Stimulated activated naive B cell treated with anti-CD40 and anti-IgM and Interleukin-4, amounts not matched to agents 10 μg/mL and 1 μg/mL and 100 μg/mL, for 72 hours (primary cell): ENCODE data around the gene WRAP73.

ENCODE experiments used
- ATAC-seq, 2 donors: fragments of 150-1000 bp; cut with Tn5 transposase; replicated peaks; 2 replicates each; pipeline ENCODE4 v1.10.0; 2021; ENCODE audit warnings: moderate library complexity in 1 of 2
- DNase-seq: peaks from one replicate; pipeline ENCODE4 v3.0.0; 2021
- H3K27ac Mint-ChIP-seq: one replicate; pipeline ENCODE4 v1.8.0; 2022; ENCODE audit warnings: mild to moderate bottlenecking, mixed read lengths
- H3K27me3 Mint-ChIP-seq, 2 donors: one replicate each; pipeline ENCODE4 v1.8.0; 2022; ENCODE audit warnings: mixed read lengths in 2 of 2
- H3K36me3 Mint-ChIP-seq, 2 donors: one replicate each; pipeline ENCODE4 v1.8.0; 2022; ENCODE audit warnings: mixed read lengths in 2 of 2, mild to moderate bottlenecking in 1 of 2
- H3K4me1 Mint-ChIP-seq, 2 donors: one replicate each; pipeline ENCODE4 v1.8.0; 2022; ENCODE audit warnings: mixed read lengths in 2 of 2, mild to moderate bottlenecking in 1 of 2
- H3K4me3 Mint-ChIP-seq, 2 donors: one replicate each; pipeline ENCODE4 v1.8.0; 2022; ENCODE audit warnings: mild to moderate bottlenecking in 2 of 2, mixed read lengths in 2 of 2, moderate library complexity in 1 of 2
- H3K9me3 Mint-ChIP-seq, 2 donors: one replicate each; pipeline ENCODE4 v1.8.0; 2022; ENCODE audit warnings: mixed read lengths in 2 of 2, mild to moderate bottlenecking in 1 of 2

The WRAP73 gene

DNA sequence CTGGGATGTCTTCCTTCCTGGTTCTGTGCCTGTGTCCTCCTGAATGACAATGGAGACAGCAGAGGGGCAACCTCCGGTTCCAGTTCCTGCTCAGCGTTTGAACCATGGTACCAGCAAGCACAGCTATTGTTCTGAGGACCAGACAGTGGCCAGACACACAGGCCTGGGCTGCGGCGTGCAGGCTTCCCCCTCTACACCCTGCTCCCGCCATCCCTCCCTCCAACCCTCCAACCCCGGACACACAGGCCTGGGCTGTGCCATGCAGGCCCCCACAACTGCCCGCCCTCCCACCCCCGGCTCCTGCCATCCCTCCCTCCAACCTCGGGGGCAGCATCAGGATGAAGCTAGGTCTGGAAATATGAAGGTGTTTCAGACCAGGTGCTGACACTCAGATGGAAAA is 33.0 kb downstream of the WRAP73 start:
- DNase-seq = no peak
- no peaks in the 10 kb centered on the region for H3K36me3 Mint-ChIP-seq
- no peak for ATAC-seq
- H3K27me3 Mint-ChIP-seq = peaks cover 9 to 24% of the 10 kb centered on the region in 2 donors
- H3K4me1 Mint-ChIP-seq = peaks cover 16 to 20% of the 10 kb centered on the region in 2 donors
- H3K4me3 Mint-ChIP-seq = no peak overlapping the region
- H3K9me3 Mint-ChIP-seq = no peaks in the 10 kb centered on the region
- H3K27ac Mint-ChIP-seq = no peak overlapping the region

DNA sequence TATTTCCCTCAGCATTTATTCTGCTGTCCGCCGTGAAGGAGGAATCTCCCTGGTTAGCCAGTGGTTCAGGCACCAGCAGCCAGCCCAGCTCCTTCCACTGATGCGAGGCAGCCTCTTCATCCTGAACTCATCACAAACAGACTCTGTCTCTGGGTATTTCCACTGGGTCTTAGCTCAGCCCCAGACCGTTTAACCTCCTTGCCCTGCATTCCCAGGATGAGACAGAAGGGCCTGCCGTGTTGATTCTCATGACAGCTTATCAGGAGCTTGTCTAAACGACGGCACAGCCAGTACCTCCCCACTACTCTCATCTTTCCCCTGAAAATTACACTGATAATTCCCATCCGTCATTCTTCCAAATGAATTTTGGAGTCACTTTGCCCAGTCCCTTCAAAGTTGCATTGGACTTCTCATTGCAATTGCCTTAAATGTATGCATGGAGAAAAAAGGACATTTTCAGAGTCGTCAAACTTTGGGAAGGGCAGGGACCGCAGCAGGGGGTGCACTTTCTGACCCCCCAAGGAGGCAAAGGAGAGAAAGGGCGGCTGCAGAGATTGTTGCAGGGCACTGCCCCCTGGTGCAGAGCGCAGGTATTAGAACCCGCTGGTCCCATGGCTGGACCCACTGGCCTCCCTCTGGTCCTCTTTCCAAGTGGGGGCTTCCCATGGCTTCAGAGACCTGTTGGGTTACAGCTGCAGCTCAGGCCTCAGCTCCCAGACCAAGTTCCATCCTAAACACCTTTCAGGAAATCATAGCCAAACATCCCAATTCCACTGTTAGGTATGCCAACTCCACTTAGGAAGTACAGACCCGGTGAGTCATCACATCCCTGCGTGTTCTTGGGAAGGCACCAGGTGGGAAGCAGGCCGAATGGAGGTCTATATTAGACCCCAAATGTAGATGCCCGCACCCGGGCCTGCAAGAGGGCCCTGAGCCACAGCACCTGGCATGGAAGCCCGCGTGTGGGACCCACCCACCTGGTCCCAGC is 34.9 kb downstream of the WRAP73 start:
- Mint-ChIP-seq H3K36me3 (no peaks in the 10 kb centered on the region), H3K4me3 (no peak overlapping the region), H3K27ac (no peak overlapping the region), H3K4me1 (peaks cover 18 to 27% of the 10 kb centered on the region in 2 donors), H3K9me3 (no peaks in the 10 kb centered on the region), H3K27me3 (peaks cover 22 to 33% of the 10 kb centered on the region in 2 donors)
- ATAC-seq (no peak), DNase-seq (no peak)

DNA sequence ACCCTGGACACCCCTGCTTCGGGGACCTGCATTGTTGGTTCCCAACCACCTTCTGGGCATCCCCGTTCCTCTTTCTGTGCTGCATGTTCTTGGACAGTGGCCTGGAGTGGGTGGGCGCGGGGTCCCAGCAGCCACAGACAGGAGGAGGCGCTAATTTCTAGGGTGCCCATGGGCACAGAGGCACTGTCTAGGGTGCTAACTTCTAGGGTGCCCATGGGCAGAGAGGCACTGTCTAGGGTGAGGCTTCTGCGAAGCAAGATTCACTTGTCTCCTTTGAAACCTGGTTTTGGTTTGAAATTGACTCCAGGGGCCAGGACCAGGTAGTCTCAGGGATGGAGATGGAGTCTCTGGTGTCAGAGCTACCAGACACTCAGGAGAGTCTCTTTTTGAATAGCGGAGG is 37.8 kb downstream of the WRAP73 start:
- Mint-ChIP-seq H3K9me3 (no peaks in the 10 kb centered on the region), H3K27me3 (peaks cover 31 to 38% of the 10 kb centered on the region in 2 donors), H3K36me3 (no peaks in the 10 kb centered on the region), H3K27ac (no peak overlapping the region), H3K4me3 (peak overlapping the region; percentile 83), H3K4me1 (peaks cover 18% of the 10 kb centered on the region in 2 donors)
- ATAC-seq = no peak
- no peak for DNase-seq

DNA sequence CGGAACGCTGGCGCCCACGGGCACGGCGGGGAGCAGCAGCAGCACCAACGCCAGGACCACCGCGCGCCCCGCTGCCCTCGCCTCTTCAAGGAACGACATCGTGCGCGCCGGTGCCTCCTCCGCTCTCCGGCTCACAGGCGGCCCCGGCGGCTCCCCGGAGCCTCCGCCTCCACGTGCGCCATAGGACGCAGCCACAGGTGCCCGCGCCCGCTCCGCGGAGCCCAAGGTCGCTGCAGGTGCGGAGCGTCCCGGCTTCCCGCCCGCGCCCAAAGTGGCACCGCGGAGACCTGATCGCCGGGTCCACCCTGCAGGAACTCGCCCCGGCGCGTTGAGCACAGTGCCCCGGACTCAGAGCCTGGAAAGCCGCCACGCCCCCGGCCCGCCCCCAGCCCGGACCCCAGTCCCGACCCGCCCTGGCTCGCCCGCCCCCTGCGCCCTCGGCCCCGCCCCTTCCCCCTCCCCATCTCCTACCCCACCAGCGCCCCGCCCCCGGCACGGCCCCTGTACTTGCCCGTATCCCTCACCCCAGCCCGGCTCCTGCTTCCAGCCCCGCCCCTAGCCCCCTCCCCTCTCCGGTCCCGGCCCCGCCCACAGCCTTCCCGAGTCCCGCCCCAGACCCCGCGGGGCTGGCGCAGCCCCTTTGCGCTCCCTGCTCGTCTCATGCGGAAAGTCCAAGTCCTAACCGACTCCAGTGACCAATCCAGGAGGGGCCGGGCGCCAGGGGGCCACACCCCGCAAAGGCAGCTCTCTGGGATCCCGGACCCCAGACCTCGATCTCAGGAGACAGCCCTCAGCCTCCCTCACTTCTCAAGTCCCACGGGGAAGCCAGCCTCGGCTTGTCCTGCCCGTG is 38.5 kb downstream of the WRAP73 start, which contains the start of gene MEGF6:
Gene MEGF6, minus strand, starts transcription at position 339 of the 850 bp plus-strand sequence. Its CDS starts 240 bp downstream, at position 99.
- Mint-ChIP-seq H3K27me3 (peaks cover 31 to 38% of the 10 kb centered on the region in 2 donors), H3K4me3 (peak within 1 kb of the TSS; percentile 83), H3K4me1 (peaks cover 18% of the 10 kb centered on the region in 2 donors), H3K36me3 (no peaks in the 10 kb centered on the region), H3K9me3 (no peaks in the 10 kb centered on the region), H3K27ac (no peak within 1 kb of the TSS)
- DNase-seq = no peak
- ATAC-seq = peak; percentile 48 to 57

DNA sequence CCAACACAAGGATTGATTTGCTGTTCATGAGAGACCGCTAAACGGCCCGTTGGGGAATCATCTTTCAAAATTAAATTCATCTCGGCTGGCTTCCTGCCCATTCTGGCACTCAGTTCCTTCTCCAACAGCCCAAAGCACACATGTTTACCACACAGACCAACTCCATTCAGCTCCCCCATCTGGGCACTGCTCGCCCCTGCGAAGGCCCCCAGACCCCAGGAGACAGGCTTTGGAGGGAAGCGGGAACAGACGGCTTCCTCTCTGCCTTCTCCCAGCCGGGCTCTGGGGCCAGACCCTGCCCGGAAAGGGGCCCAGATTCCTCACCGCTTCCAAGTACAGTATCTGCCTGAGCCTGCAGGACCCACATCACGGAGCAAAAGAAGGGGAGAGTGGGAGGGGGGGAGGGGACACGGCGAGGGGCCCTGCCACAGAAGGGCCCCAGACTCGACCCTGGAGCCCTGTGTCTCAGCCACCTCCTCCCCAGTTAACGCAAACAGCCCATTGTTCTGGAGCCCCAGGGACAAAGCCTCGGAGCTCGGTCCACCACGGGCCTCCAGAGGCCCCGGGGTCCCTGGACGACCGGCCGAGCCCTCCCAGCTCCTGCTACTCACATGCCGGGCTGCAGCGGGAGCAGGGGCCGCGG is 39.3 kb downstream of the WRAP73 start:
- DNase-seq (no peak), ATAC-seq (no peak)
- Mint-ChIP-seq H3K27me3 (peaks cover 31 to 36% of the 10 kb centered on the region in 2 donors), H3K9me3 (no peaks in the 10 kb centered on the region), H3K4me1 (peaks cover 18% of the 10 kb centered on the region in 2 donors), H3K36me3 (no peaks in the 10 kb centered on the region), H3K27ac (no peak overlapping the region), H3K4me3 (peak overlapping the region; percentile 52 to 70)

DNA sequence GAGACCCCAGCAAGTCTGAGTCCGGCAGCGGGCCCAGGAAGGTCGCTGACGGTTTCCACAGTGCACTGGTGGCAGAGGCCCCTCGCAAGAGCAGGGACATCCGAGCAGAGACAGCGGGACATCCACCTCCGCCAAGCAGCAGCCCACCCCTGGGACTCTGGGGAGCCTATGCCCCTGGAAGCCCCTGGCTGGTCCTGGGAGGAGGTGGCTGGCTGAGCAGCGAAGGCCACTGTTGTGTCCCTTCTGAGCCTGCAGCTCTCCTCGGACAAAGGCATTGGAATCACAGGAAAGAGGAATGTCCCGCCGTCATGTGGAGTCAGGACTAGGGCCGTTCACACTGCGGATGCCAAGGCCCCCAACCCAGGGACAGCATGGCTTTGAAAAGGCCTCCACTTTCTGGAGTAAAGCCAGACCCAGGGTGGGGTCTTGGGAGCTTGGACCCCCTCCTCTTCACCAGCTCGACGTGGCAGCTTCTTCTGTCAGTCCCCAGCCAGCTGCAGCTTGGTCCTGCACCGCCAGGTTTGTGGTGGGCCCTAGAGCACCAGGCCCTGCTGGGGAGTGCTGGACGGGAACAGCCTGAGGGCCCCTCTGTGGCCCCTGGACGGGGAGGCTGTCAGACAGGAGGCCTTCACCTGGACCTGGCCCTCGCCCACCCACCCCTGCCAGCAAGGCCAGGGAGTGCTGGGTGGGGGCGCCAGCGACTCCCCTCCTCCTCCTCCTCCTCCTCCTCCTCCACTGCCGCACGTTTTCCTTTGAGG is 40.0 kb downstream of the WRAP73 start:
- H3K36me3 Mint-ChIP-seq = no peaks in the 10 kb centered on the region
- no peaks in the 10 kb centered on the region for H3K9me3 Mint-ChIP-seq
- DNase-seq = no peak
- H3K27ac Mint-ChIP-seq = no peak overlapping the region
- H3K27me3 Mint-ChIP-seq = peaks cover 31 to 32% of the 10 kb centered on the region in 2 donors
- H3K4me3 Mint-ChIP-seq = no peak overlapping the region
- H3K4me1 Mint-ChIP-seq = peaks cover 18% of the 10 kb centered on the region in 2 donors
- no peak for ATAC-seq

DNA sequence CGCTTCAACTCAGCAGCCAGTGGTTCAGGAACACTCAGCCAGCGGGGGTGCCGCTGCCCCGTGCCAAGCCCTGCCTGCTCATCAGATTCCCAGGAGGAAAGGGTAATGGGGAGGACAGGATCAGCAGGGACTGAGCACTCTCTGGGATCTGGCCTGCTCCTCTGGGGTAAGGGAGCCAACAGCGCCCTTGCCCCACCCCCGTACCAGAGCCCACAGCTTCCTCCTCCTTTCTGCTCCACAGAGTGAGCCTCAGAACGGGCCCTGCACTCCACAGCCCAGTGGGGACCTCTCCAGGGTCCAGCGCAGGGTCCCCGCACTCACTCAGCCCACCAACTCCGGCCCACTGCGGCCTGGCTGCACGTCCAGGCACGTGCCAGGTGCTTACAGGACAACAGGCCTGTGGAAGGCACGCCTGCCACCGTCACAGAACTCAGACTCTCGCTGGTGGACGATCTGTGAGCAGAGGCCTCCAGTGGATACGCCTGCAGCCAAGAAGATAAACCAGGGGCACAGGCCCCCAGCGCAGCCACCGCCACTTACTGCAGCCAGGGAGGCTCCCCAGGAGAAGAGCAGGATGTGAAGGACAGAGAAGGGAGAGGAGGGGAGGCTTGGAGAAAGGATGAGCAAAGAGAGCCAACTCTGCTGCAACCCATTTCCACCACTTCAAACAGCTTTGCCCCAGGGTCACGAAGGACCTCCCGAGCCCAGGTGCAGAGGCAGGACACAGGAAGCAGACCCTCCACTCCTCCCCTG is 40.7 kb downstream of the WRAP73 start:
- Mint-ChIP-seq H3K4me1 (peaks cover 18% of the 10 kb centered on the region in 2 donors), H3K27ac (no peak overlapping the region), H3K36me3 (no peaks in the 10 kb centered on the region), H3K9me3 (no peaks in the 10 kb centered on the region), H3K4me3 (no peak overlapping the region), H3K27me3 (peaks cover 27 to 31% of the 10 kb centered on the region in 2 donors)
- no peak for ATAC-seq
- DNase-seq = no peak

DNA sequence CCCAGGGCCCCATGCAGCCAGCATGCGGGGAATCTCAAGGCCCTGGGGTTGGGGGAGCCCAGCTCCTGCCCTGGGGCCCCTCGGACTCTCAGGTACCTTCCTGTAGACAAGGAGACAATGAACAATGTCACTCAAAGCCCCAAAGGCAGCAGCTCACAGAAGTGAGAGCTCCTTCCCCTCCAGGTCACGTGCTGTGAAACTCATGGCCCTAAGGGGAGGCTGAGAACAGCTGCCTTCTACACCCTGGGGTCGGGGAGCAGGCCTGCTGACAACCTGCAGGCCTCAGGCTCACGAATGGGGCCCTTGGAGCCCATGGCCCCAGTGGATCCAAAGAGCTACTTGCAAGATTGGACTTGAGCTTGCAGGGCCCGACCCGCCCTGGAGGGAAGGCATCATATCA is 41.7 kb downstream of the WRAP73 start:
- H3K27me3 Mint-ChIP-seq = peaks cover 19 to 26% of the 10 kb centered on the region in 2 donors
- ATAC-seq = no peak
- H3K36me3 Mint-ChIP-seq = no peaks in the 10 kb centered on the region

DNA sequence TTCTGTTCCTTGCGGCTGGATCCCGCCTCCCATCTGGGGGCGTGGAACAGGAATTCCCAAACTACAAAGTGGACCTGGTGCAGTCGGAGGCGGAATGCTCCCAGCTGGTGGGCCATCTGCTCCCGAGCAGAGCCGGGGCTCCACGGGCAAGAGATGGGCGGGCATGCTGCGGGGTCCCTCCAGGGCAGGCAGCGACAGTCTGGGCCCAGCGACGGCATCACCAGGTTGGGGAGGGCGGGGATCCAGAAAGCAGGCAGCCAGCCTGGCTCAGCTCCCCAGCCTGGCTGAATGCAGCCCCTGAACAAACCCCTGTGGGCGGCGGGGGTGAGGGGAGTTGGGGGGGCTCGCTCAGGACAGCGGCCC is 42.2 kb downstream of the WRAP73 start:
- Mint-ChIP-seq H3K4me3 (no peak overlapping the region), H3K27ac (no peak overlapping the region), H3K4me1 (peaks cover 13 to 18% of the 10 kb centered on the region in 2 donors), H3K36me3 (no peaks in the 10 kb centered on the region), H3K9me3 (no peaks in the 10 kb centered on the region), H3K27me3 (peaks cover 17 to 26% of the 10 kb centered on the region in 2 donors)
- no peak for DNase-seq
- no peak for ATAC-seq

More for the DNA sequence above, 41.7 kb downstream of the WRAP73 start:
- no peak for DNase-seq
- Mint-ChIP-seq H3K4me1 (peaks cover 13 to 18% of the 10 kb centered on the region in 2 donors), H3K27ac (no peak overlapping the region), H3K9me3 (no peaks in the 10 kb centered on the region), H3K4me3 (no peak overlapping the region)

DNA sequence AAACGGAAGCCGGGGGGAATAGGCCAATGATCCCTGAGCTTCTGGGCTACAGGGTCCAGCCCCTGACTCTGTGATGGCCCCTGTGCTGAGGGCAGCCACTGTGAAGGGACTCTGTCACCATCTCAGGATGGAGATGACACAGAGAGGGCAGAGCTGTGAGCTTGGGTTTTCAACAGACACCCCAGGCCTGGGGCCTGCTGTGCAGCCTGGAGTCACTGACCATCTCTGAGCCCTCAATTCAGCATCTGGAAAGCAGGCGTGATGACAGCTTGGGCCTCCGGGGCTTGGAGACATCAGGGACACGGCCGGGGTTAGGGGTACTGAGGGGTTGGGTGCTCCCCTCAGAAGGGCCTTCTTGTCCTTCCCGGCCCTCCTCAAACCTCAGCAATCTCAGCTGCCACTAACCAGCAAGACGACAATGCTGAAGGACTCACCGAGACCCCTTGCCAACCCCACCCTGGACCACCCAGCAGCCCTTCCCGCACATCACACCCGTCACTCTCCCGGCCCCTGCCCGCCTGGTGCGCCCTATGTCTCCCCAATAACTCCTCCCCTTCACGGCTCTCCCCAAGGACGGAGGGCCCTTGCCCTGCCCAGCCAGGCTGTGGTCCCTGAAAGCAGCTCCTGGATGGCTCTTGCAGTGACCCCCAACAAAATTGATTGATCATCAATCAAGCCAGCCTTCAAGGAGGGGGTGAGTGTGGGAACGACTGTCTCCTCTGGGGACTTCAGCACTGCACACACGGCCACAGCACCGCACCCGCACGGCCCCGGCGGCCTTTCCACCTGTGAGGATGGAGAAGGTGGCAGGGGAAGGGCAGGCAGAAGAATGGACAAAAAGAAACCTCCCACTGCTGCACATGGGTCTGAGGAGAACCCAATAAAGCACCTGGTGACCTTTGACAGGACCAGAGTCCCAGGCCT is 42.9 kb downstream of the WRAP73 start:
- Mint-ChIP-seq H3K27me3 (peaks cover 15 to 24% of the 10 kb centered on the region in 2 donors), H3K27ac (no peak overlapping the region), H3K9me3 (no peaks in the 10 kb centered on the region), H3K4me1 (peaks cover 12 to 17% of the 10 kb centered on the region in 2 donors), H3K4me3 (no peak overlapping the region), H3K36me3 (no peaks in the 10 kb centered on the region)
- DNase-seq = no peak
- no peak for ATAC-seq

DNA sequence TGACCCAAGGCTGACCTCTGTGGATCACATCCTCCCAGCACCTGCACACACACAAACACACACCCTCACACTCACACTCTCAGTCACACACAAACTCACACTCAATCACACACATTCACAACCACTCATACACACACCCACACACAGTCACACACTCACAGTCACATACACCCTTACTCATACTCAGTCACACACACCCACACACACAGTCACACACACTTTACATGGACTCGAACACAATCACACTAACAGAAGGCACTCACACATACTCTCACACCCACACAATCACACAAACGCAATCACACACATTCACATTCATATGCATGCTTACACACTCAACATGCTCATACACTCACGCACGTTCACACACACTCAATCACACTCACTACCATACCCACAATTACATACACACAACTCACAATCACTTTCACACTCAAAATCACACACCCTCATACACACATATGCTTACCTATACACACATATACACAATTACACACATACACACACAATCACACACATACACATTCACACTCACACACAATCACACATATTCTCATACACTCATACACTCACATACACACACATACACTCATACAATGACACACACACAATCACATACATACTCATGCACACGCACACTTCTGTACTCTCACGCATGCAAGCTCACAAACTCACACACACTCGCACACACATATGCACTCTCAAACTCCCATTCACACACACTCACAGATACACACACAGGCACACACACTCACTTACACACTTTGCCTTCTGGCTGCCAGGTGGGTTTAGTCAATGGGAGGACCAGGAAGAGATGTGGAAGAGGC is 44.7 kb downstream of the WRAP73 start:
- H3K27ac Mint-ChIP-seq = no peak overlapping the region
- ATAC-seq = no peak
- no peak for DNase-seq

More for the DNA sequence above, 44.7 kb downstream of the WRAP73 start:
- H3K4me3 Mint-ChIP-seq = no peak overlapping the region
- H3K9me3 Mint-ChIP-seq = no peaks in the 10 kb centered on the region
- peaks cover 0 to 3% of the 10 kb centered on the region in 2 donors for H3K4me1 Mint-ChIP-seq
- H3K36me3 Mint-ChIP-seq = no peaks in the 10 kb centered on the region
- H3K27me3 Mint-ChIP-seq = peaks cover 5 to 10% of the 10 kb centered on the region in 2 donors
